ENCODE data around the gene INPP4A.

Gene INPP4A

GRCh38 chr2:98460573-98461497 lies 16.2 kb downstream of the INPP4A start:
- DNase-seq = no peak

DNA sequence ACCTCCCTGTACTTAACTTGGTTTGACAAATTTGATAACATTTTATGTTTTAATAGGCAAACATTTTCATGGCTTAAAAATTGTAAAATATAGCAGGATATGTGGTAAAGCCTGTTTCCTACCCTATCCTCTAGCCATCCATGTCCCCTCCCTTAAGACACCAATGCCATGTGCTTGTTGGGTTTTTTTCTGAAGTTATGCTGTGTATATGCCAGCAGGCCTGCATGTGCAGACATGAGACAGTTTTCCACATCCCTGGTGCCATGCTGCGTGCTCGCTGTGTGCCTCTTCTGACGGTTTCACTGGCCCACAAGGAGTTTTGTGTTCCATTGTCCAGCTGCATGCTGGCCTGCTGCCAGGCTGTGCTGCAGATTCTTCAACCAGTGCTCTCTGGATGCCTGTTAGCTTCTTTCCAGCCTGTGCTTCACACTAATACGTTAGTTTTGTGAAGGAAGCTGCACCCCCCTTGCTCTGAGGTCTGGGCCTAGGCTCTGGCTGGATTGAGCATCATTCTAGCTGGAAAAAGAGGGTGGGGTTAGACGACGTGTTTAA lies 16.9 kb downstream of the INPP4A start:
- DNase-seq = no peak

- DNase-seq = no peak
These were observed 18.4 kb downstream of the INPP4A start for GRCh38 chr2:98463081-98463481.

DNA sequence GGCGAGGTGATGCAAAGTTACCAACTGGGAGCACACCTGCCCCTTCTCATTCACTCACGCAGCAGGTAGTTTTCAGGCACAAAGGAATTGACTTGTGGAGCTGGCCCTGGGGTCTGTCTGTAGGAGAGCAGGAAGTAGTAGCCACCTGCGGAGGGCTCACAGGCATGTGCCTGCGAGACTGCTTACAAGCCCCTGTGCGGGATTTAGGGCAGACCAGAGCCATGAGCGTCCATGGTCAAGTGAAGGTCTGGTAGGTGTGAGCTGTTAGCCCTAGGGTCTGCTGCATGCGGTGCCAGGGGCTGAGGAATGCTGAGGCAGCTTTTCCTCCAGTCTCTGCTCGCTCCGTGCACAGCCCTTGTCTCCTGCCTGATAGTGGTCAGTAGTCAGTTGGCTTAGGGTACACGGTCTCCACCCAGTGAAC lies 18.9 kb downstream of the INPP4A start:
- no peak for DNase-seq

- no peak for DNase-seq
These were observed 19.5 kb downstream of the INPP4A start for GRCh38 chr2:98463988-98464771.

DNA sequence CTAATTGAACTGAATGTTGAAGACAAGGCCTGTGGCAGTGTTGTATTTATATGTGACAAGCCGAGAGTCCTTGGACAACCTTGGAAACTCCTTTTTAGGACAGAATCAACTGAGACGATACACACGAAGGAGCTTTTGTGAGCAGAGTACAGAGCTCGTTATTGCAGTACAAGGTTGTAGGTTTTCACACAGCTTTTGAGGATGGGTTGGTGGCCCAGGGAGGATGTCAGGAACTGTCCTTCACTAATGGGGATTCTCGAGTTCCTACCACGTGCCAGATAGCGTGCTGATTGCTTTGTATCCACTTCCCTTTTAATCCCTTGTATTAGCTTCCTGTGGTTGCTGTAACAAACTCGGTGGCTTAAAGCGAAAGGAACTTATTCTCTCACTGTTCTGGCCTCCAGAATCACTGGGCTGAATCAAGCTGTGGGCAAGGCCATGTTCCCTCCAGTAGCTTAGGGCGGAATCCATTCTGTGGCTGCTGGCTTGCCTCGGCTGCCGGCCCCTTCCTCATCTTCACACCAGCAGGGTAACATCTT lies 20.2 kb downstream of the INPP4A start:
- no peak for DNase-seq

GRCh38 chr2:98465456-98466226 lies 21.0 kb downstream of the INPP4A start:
- no peak for DNase-seq

DNA sequence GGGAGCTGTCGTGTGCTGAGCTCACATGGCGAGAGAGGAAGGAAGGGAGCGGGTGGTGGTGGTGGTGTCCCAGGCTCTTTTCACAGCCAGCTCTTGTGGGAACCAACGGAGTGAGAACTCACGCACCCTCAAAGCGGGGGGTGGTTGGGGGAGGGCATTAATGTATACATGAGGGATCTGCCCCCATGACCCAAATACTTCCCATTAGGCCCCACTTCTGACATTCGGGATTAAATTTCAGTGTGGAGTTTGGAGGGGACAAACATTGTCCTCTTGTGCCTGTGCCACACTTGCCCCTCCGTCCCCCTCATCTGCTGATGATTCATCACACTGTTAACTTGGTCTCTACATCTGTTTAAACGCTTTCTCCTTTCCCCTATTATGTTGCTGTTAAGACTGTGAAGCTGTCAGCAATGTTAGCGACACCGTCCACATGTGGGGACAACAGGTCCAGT lies 22.5 kb downstream of the INPP4A start:
- no peak for DNase-seq

GRCh38 chr2:98467652-98468051 lies 23.0 kb downstream of the INPP4A start:
- DNase-seq = no peak

- DNase-seq = no peak
These were observed 24.1 kb downstream of the INPP4A start for GRCh38 chr2:98468621-98469236.

GRCh38 chr2:98469862-98470544 lies 25.3 kb downstream of the INPP4A start:
- no peak for DNase-seq

- no peak for DNase-seq
These were observed 26.2 kb downstream of the INPP4A start for GRCh38 chr2:98470851-98471255.

GRCh38 chr2:98471402-98472131 lies 26.9 kb downstream of the INPP4A start:
- no peak for DNase-seq

DNA sequence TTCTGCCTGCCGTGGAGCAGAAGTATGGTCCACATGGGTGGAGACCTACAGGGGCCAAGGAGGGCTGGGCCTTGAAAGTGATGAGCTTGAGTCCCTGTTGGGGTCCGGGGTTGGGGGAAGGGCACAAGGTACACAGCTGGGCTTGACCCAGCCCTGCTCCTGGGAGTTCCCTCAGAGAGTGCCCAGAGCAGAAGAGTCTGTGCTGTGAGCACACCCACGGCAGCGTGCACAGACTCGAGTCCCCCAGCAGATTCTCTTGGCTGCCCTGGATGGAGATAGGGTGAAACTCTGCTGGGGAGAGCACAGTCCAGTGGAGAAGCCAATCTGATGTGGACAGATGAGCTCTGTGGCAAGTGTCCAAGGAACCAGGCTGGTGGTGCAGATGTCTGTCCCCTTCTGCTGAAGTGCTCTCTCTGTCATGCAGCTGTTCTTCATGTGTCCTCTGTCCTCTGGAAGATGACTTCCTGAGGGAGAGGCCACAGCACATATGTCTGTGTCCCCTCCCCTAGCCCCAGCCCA lies 27.5 kb downstream of the INPP4A start:
- DNase-seq = no peak

DNA sequence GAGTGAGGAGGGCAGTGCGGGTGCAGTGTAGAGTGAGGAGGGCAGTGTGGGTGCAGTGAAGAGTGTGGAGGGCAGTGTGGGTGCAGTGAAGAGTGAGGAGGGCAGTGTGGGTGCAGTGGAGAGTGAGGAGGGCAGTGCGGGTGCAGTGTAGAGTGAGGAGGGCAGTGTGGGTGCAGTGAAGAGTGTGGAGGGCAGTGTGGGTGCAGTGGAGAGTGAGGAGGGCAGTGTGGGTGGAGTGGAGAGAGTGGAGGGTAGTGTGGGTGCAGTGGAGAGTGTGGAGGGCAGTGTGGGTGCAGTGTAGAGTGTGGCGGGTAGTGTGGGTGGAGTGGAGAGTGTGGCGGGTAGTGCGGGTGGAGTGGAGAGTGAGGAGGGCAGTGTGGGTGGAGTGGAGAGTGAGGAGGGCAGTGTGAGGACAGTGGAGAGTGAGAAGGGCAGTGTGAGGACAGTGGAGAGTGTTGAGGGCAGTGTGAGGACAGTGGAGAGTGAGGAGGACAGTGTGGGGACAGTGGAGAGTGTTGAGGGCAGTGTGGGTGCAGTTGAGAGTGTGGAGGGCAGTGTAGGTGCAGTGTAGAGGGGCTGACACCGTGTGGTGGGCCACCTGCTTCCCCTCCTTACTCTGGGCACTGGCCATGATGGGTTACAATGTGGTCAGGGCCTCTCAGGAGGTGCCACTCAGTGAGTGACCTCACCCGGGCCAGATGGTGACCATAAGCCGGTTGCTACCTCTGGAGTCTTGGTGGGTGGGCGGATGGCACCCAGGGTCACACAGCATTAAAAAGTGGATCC lies 28.5 kb downstream of the INPP4A start:
- no peak for DNase-seq

DNA sequence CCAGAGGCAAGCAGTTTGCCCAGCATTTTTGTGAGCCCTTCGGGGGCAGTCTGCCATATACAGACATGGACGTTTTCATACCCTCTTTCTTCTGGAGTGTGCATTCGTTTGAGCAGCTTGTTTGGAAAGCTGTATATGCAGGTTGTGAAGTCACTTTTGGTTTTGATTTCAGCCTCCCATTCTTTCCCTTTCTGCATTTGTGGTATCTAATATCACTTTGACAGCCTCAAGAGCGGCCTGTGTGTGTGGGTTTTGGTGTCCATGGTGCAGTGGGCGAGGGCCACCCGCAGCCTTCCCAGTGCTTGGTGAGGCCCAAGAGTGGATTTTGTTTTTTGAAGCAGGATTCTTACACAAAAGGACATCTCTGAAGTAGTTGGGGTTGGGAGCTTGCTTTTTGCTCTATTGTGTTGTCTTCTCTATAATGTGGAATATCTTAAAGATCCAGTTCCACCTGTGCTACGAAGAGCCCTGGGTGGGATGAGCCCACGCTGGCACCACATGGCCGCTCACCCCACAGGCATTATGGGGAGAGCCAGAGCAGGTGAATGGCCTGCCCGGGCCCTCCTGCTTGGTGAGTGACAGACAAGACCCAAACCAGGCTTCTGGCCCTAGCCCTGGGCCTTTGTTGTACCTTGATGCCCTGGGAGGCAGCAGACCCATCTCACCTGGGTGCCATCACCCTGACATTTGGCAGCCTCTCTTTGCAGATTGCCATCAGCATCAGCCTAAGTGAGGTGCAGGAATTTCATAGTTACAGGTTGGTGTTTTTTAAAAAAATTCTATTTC lies 29.5 kb downstream of the INPP4A start:
- no peak for DNase-seq

DNA sequence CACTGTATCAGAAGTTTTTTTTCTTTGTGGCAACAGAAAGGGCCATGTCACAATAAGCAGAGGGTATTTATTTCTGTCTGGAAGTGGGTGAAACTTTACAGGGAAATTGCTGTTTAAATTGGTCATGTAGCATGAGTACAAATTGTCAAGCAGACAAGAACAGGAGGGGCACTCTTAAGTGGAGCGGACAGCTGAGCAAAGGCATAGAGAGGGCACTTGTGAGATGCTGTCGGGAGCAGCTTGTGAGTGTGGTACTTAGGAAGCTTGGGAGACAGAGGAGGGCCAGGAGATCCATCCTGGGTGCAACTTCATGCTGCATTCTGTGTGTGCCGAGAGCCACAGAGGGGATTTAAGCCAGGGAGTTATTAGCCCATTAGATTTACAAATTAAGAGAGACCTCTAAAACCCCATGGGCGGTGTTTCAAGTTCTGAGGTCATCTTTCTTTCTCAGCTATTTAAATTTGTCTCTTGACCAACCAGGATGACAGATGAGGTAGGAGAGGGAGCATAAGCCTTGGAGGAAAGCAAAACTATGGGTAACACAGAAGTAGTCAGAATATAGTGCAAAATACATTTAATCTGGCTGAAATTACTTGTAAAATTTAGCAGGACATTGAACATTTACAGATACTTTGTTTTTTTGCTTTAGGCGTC lies 30.4 kb downstream of the INPP4A start:
- DNase-seq = no peak

GRCh38 chr2:98476192-98476868 lies 31.7 kb downstream of the INPP4A start:
- no peak for DNase-seq
